ENCODE results near the gene HNRNPL.

The HNRNPL gene

DNA sequence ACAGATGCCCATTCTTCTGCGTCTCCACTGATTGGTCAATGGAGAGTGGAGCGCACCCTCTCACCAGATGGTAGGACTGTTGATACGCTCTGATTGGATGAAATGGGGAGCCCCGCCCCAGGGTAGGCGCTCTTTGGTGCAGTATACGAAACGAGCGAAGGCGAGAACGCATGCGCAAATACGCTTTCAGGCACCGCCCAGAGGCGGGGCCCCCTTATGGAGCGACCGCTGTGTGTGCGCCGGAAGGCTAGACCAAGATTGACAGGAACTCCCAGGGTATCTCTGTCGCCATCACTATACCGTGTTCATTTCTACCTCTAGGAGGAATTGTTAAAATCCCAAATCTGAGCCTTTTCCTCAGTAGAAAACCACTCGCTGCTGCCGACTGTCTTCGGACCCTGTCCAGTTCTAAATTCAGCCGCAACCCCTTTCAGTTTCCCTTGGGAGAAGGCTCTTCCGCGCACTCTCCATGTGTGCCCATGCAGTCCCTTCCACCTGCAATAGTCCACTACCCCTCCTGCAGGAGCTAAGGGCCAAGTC, 720 bp upstream of the HNRNPL start:
- no peak overlapping the region for H3K23ac ChIP-seq (ENCODE audit: low read depth, low read length, poor library complexity)
- no peak overlapping the region for H3K14ac ChIP-seq (ENCODE audit: low read length)
- H3K4me3 ChIP-seq (ENCODE audit: low read length in 2 of 2), result peak overlapping the region; percentile 79 to 84
- DNase-seq (ENCODE audit: low spot score), result no peak
- H3K36me3 ChIP-seq (replicated peaks in 1 of 2; ENCODE audit: control insufficient read depth in 2 of 2, insufficient read depth in 2 of 2, low read length in 2 of 2), result peaks cover 19 to 35% of the 10 kb centered on the region in 2 donors
- H2AK5ac ChIP-seq (ENCODE audit: low read depth, low read length), result peak overlapping the region; percentile 99
- peaks cover 4% of the 10 kb centered on the region for H3K79me1 ChIP-seq (ENCODE audit: low read depth, low read length)
- no CpG with 5 or more reads among the region's 26 CpGs for WGBS, 2 donors (ENCODE audit: extremely low coverage in 2 of 2, insufficient read length in 2 of 2, insufficient replicate concordance in 1 of 2)
- H3K4ac ChIP-seq (ENCODE audit: low read length), result no peak overlapping the region
- no peak overlapping the region for H4K8ac ChIP-seq (ENCODE audit: low read depth, low read length)
- H2BK5ac ChIP-seq (ENCODE audit: low read length), result peak overlapping the region; percentile 96
- no peaks in the 10 kb centered on the region for H3K9me3 ChIP-seq (replicated peaks in 1 of 2; ENCODE audit: control insufficient read depth in 2 of 2, insufficient read depth in 1 of 2, low read depth in 1 of 2, low read length in 2 of 2)
- H2AFZ ChIP-seq (ENCODE audit: low read length), result peak overlapping the region; percentile 63
- H3K4me2 ChIP-seq (ENCODE audit: insufficient read depth, low read length, poor library complexity, severe bottlenecking), result peak overlapping the region; percentile 57
- peak overlapping the region; percentile 87 for H3K27ac ChIP-seq (replicated peaks; ENCODE audit: low read length)
- no peak overlapping the region for H4K91ac ChIP-seq (ENCODE audit: low read depth, low read length, poor library complexity)
- H3K18ac ChIP-seq (ENCODE audit: low read length), result peak overlapping the region; percentile 84
- no peak overlapping the region for H2BK120ac ChIP-seq (ENCODE audit: low read depth, low read length)
- H2BK15ac ChIP-seq (ENCODE audit: low read length), result peak overlapping the region; percentile 89
- H3K4me1 ChIP-seq (ENCODE audit: control insufficient read depth in 2 of 2, insufficient read depth in 1 of 2, low read depth in 1 of 2, low read length in 2 of 2), result peaks cover 15 to 16% of the 10 kb centered on the region in 2 donors
- no peak overlapping the region for H2BK12ac ChIP-seq (ENCODE audit: low read length)
- no peaks in the 10 kb centered on the region for H3K27me3 ChIP-seq (ENCODE audit: control insufficient read depth in 3 of 3, insufficient read depth in 3 of 3, low read depth in 1 of 3, low read length in 3 of 3)
- peak overlapping the region; percentile 79 for H3K9ac ChIP-seq (ENCODE audit: low read depth, low read length, poor library complexity)

DNA sequence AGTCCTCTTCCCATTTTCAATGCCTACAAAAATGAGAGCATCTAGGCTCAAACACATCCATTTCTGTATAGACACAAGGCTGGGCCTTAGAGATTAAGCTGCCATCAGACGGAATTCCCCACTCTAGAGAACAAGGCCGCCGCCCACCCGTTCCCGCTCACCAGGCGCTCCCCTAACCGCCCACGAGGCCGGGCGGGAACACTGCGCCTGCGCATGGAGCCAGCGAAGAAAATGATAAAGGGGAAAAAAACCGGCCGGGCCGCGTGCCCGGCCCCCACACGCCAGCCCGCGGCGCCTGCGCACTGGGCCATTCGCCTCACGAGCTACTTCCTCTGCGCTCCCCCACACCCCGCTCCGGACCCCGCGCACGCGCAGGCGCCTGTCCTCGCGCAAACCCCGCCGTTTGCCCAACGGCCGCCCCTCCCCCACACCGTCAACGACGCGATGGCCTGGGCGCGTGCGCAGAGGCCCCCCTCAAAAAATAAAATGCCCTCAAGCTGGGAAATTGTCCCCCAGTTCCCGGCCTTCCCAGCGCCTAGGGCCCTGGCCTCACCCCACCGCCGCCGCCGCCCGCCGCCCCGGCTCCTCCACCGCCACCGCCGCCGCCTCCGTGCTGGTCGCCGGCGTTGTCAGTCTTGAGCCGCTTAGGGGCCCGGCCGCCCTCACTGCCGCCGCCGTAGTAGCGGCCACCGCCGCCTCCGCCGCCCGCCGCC, 483 bp downstream of the HNRNPL start:
- H3K4me1 ChIP-seq (ENCODE audit: control insufficient read depth in 2 of 2, insufficient read depth in 1 of 2, low read depth in 1 of 2, low read length in 2 of 2), result peaks cover 15 to 16% of the 10 kb centered on the region in 2 donors
- H3K36me3 ChIP-seq (replicated peaks in 1 of 2; ENCODE audit: control insufficient read depth in 2 of 2, insufficient read depth in 2 of 2, low read length in 2 of 2), result peaks cover 29 to 47% of the 10 kb centered on the region in 2 donors
- peak overlapping the region; percentile 99 for H3K23ac ChIP-seq (ENCODE audit: low read depth, low read length, poor library complexity)
- no peaks in the 10 kb centered on the region for H3K27me3 ChIP-seq (ENCODE audit: control insufficient read depth in 3 of 3, insufficient read depth in 3 of 3, low read depth in 1 of 3, low read length in 3 of 3)
- H2BK5ac ChIP-seq (ENCODE audit: low read length), result peak overlapping the region; percentile 99
- peak overlapping the region; percentile 82 for H2AFZ ChIP-seq (ENCODE audit: low read length)
- H2BK15ac ChIP-seq (ENCODE audit: low read length), result peak overlapping the region; percentile 59
- H2AK5ac ChIP-seq (ENCODE audit: low read depth, low read length), result peak overlapping the region; percentile 88
- H3K27ac ChIP-seq (replicated peaks; ENCODE audit: low read length), result peak overlapping the region; percentile 94
- H3K18ac ChIP-seq (ENCODE audit: low read length), result peak overlapping the region; percentile 100
- H4K91ac ChIP-seq (ENCODE audit: low read depth, low read length, poor library complexity), result peak overlapping the region; percentile 98
- peak overlapping the region; percentile 72 for H3K4me2 ChIP-seq (ENCODE audit: insufficient read depth, low read length, poor library complexity, severe bottlenecking)
- H3K4me3 ChIP-seq (ENCODE audit: low read length in 2 of 2), result peak overlapping the region; percentile 68 to 91
- peak; percentile 96 for DNase-seq (ENCODE audit: low spot score)
- peak overlapping the region; percentile 96 for H2BK120ac ChIP-seq (ENCODE audit: low read depth, low read length)
- peak overlapping the region; percentile 99 for H3K14ac ChIP-seq (ENCODE audit: low read length)
- peak overlapping the region; percentile 99 for H3K4ac ChIP-seq (ENCODE audit: low read length)
- no CpG with 5 or more reads among the region's 76 CpGs for WGBS, 2 donors (ENCODE audit: extremely low coverage in 2 of 2, insufficient read length in 2 of 2, insufficient replicate concordance in 1 of 2)
- H2BK12ac ChIP-seq (ENCODE audit: low read length), result peak overlapping the region; percentile 75
- peak overlapping the region; percentile 100 for H3K9ac ChIP-seq (ENCODE audit: low read depth, low read length, poor library complexity)
- peaks cover 4% of the 10 kb centered on the region for H3K79me1 ChIP-seq (ENCODE audit: low read depth, low read length)
- H4K8ac ChIP-seq (ENCODE audit: low read depth, low read length), result no peak overlapping the region
- H3K9me3 ChIP-seq (replicated peaks in 1 of 2; ENCODE audit: control insufficient read depth in 2 of 2, insufficient read depth in 1 of 2, low read depth in 1 of 2, low read length in 2 of 2), result no peaks in the 10 kb centered on the region

DNA sequence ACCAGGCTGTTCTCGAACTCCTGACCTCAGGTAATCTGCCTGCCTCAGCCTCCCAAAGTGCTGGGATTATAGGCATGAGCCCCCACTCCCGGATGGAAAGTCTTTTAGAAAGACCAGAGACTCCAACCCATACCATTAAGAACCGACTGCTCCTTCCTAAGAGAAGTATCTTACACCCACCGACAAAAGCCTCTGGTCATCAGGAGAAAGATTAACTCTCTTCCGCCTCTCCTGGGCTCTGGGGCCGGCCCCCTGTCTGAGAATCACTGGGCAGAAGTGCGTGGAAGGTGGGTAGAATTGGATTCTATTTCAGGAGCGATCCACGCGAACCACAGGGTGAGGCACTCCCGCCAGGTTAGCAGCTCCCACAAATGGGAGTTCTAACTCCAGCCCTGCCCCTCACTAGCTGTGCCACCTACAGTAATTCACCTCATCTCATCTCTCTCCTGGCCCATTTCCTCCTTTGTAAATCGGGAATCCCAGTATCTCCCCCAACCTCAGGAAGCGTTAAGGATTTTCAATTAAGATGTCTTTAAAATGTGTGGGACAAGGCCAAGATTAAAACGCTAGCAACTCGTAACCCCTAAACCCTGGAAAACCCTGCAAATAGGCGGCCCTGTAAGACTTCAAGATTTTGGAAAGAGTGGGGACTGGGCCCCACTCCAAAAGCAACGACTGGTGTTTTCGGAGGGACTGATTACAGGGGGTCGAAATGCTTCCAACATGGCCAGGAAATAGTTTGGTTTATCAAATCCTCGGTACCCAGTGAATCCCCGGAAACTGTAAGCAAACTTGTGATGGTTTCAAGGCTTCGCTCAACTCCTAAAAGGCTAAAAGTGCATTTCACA, 1.3 kb downstream of the HNRNPL start:
- Histone ChIP-seq H3K4ac (ENCODE audit: low read length) (no peak overlapping the region), H3K18ac (ENCODE audit: low read length) (no peak overlapping the region), H3K27ac (replicated peaks; ENCODE audit: low read length) (peak overlapping the region; percentile 62), H2BK120ac (ENCODE audit: low read depth, low read length) (no peak overlapping the region), H2AFZ (ENCODE audit: low read length) (no peak overlapping the region), H3K23ac (ENCODE audit: low read depth, low read length, poor library complexity) (no peak overlapping the region), H3K79me1 (ENCODE audit: low read depth, low read length) (peaks cover 4% of the 10 kb centered on the region), H2BK5ac (ENCODE audit: low read length) (no peak overlapping the region), H3K36me3 (replicated peaks in 1 of 2; ENCODE audit: control insufficient read depth in 2 of 2, insufficient read depth in 2 of 2, low read length in 2 of 2) (peaks cover 37 to 55% of the 10 kb centered on the region in 2 donors), H2AK5ac (ENCODE audit: low read depth, low read length) (no peak overlapping the region), H2BK15ac (ENCODE audit: low read length) (no peak overlapping the region), H3K9me3 (replicated peaks in 1 of 2; ENCODE audit: control insufficient read depth in 2 of 2, insufficient read depth in 1 of 2, low read depth in 1 of 2, low read length in 2 of 2) (no peaks in the 10 kb centered on the region), H3K4me3 (ENCODE audit: low read length in 2 of 2) (peak overlapping the region; percentile 68 to 91), H3K14ac (ENCODE audit: low read length) (no peak overlapping the region), H3K9ac (ENCODE audit: low read depth, low read length, poor library complexity) (peak overlapping the region; percentile 71), H2BK12ac (ENCODE audit: low read length) (no peak overlapping the region), H4K91ac (ENCODE audit: low read depth, low read length, poor library complexity) (no peak overlapping the region), H3K4me2 (ENCODE audit: insufficient read depth, low read length, poor library complexity, severe bottlenecking) (peak overlapping the region; percentile 72), H3K4me1 (ENCODE audit: control insufficient read depth in 2 of 2, insufficient read depth in 1 of 2, low read depth in 1 of 2, low read length in 2 of 2) (peaks cover 15 to 16% of the 10 kb centered on the region in 2 donors), H4K8ac (ENCODE audit: low read depth, low read length) (no peak overlapping the region), H3K27me3 (ENCODE audit: control insufficient read depth in 3 of 3, insufficient read depth in 3 of 3, low read depth in 1 of 3, low read length in 3 of 3) (no peaks in the 10 kb centered on the region)
- DNase-seq (ENCODE audit: low spot score), result no peak
- no CpG with 5 or more reads among the region's 22 CpGs for WGBS, 2 donors (ENCODE audit: extremely low coverage in 2 of 2, insufficient read length in 2 of 2, insufficient replicate concordance in 1 of 2)

GRCh38 chr19:38846097-38846496, 3.7 kb downstream of the HNRNPL start:
- no peak overlapping the region for H3K4me2 ChIP-seq (ENCODE audit: insufficient read depth, low read length, poor library complexity, severe bottlenecking)
- peaks cover 59 to 80% of the 10 kb centered on the region in 2 donors for H3K36me3 ChIP-seq (replicated peaks in 1 of 2; ENCODE audit: control insufficient read depth in 2 of 2, insufficient read depth in 2 of 2, low read length in 2 of 2)

More at GRCh38 chr19:38846097-38846496, 3.7 kb downstream of the HNRNPL start:
- Histone ChIP-seq H3K4me1 (ENCODE audit: control insufficient read depth in 2 of 2, insufficient read depth in 1 of 2, low read depth in 1 of 2, low read length in 2 of 2) (peaks cover 7 to 12% of the 10 kb centered on the region in 2 donors), H3K27ac (replicated peaks; ENCODE audit: low read length) (no peak overlapping the region), H2AFZ (ENCODE audit: low read length) (no peak overlapping the region), H2BK120ac (ENCODE audit: low read depth, low read length) (no peak overlapping the region), H2BK5ac (ENCODE audit: low read length) (no peak overlapping the region), H4K8ac (ENCODE audit: low read depth, low read length) (no peak overlapping the region), H4K91ac (ENCODE audit: low read depth, low read length, poor library complexity) (no peak overlapping the region), H2BK12ac (ENCODE audit: low read length) (no peak overlapping the region), H2AK5ac (ENCODE audit: low read depth, low read length) (no peak overlapping the region), H3K79me1 (ENCODE audit: low read depth, low read length) (peaks cover 12% of the 10 kb centered on the region), H3K9me3 (replicated peaks in 1 of 2; ENCODE audit: control insufficient read depth in 2 of 2, insufficient read depth in 1 of 2, low read depth in 1 of 2, low read length in 2 of 2) (no peaks in the 10 kb centered on the region), H2BK15ac (ENCODE audit: low read length) (no peak overlapping the region), H3K18ac (ENCODE audit: low read length) (no peak overlapping the region), H3K4me3 (ENCODE audit: low read length in 2 of 2) (no peak overlapping the region), H3K14ac (ENCODE audit: low read length) (no peak overlapping the region), H3K9ac (ENCODE audit: low read depth, low read length, poor library complexity) (no peak overlapping the region), H3K23ac (ENCODE audit: low read depth, low read length, poor library complexity) (no peak overlapping the region), H3K4ac (ENCODE audit: low read length) (no peak overlapping the region), H3K27me3 (ENCODE audit: control insufficient read depth in 3 of 3, insufficient read depth in 3 of 3, low read depth in 1 of 3, low read length in 3 of 3) (no peaks in the 10 kb centered on the region)
- no peak for DNase-seq (ENCODE audit: low spot score)
- WGBS, 2 donors (ENCODE audit: extremely low coverage in 2 of 2, insufficient read length in 2 of 2, insufficient replicate concordance in 1 of 2), result no CpG with 5 or more reads among the region's 2 CpGs

Data from neuronal stem cell (in vitro differentiated cells).